GM18909 (cell line): Measurements from ENCODE around the gene ATG5.
"Not testable (repeated sequence)": the region's sequence is repeated elsewhere in the genome, so short reads cannot be mapped to it uniquely, and the experiment has no call there.

ENCODE experiments used
- ATAC-seq: cut with Tn5 transposase; IDR thresholded peaks from one replicate; pipeline ENCODE4 v1.9.1; 2021; ENCODE audit warnings: mild to moderate bottlenecking; ENCODE audit not compliant: unreplicated experiment, poor library complexity

ATG5 gene

DNA sequence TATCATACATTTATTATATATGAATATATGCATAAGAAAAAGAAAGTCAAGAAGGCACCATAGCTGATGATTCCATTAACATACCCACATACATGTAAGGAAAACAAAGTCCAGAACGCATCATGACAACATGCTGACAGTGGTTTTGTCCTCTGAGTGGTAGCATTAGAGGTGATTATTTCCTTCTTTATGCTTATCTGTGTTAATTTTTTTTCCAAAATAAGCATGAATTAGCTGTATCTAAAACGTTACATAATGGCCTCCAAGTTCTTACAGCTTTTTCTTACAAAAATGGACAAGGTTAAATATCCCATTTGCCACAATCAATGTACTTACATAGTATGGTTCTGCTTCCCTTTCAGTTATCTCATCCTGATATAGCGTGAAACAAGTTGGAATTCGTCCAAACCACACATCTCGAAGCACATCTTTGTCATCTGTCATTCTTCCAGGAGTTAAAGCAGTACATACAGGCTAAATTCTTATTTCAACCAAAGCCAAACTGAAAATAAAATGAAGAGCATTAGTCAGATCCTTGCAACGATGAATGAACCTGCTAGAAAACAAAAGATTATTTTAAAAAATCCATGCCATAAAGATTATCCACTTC, 9.7 kb downstream of the ATG5 start:
- no peak for ATAC-seq

DNA sequence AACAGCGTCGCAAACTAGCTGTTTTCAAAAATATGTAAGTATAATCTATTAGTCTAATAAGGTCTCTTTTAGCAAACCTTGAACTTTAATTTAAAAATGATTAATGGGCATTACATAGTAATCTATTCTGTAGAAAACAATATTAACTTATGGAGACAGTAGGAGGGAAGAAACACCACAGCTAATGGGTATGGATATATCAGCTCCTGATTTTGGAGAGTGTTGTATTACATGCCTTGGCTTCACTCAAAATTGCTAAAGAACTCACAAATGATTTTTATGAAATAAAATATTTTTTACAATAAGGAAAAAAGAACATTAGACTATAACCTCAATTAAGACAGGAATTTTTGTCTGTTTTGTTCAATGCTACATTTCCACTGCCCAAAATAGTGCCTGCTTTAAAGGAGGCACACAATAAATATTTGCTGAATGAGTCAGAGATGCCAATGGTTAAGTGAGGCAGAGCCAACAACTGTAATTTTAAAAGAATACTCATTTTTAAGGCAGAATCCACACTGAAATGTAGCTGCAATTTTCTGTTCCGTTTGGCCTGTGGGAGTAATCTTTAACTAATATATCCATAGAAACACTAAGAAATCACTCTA, 15.7 kb downstream of the ATG5 start:
- no peak for ATAC-seq

DNA sequence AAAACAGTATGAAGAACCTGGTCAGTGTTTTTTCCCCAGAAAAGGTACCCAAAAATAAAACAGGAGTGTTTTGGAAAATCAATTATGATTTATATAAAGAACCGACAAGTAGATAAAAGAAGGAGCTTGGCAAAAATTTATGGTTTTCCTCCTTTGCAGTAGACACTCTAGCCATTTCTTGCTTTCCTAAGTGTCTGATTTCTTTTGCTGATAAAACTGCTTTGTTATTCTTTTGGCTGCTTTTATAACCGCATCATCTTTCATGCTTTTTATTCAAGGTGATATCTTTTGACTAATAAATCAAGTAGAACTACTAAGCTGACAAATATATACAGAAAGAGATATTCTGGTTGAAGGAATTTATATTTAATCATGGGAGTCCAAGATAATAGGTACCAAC, 16.6 kb downstream of the ATG5 start:
- no peak for ATAC-seq

GRCh38 chr6:106305740-106306139, 19.8 kb downstream of the ATG5 start:
- ATAC-seq = no peak

DNA sequence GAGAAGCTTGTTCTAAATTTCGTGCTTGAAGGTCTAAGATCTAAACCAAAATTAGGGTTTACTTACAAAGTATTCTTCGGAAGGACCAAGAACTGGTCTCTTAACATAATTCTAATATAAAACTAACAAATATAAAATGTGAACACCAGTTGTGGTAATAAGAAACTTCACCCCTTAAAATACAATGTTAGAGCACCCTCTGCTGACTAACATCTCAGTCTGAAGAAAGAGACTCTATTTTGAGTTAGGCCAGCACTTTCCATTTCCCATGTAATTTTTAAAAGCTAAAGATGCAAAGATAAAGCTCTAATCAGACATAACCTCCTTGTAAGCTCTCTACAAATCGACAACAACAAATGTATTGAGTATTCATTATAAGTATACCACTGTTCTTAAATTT, 24.6 kb downstream of the ATG5 start:
- no peak for ATAC-seq

- ATAC-seq = no peak
Measured at GRCh38 chr6:106300020-106300780, 25.4 kb downstream of the ATG5 start.

GRCh38 chr6:106293116-106293515, 32.4 kb downstream of the ATG5 start:
- no peak for ATAC-seq

- no peak for ATAC-seq
Measured at GRCh38 chr6:106290954-106291353, 34.6 kb downstream of the ATG5 start.

DNA sequence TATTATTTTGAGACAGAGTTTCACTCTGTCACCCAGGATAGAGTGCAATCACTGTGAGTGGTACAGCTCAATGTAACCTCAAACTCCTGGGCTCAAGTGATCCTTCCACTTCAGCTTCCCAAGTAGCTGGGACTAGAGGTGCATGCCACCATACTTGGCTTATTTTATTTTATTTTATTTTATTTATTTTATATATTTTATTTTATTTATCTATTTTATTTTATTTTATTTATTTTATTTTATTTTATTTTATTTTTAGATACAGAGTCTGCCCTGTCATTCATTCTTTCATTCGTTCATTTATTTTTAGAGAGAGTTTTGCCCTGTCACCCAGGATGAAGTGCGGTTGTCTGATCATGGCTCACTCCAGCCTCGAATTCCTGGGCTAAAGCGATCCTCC, 35.5 kb downstream of the ATG5 start:
- no peak for ATAC-seq

GRCh38 chr6:106287215-106287614, 38.3 kb downstream of the ATG5 start:
- ATAC-seq = no peak

GRCh38 chr6:106286746-106287145, 38.8 kb downstream of the ATG5 start:
- ATAC-seq = no peak

- ATAC-seq = no peak
Measured at GRCh38 chr6:106283481-106283880, 42.1 kb downstream of the ATG5 start.

- ATAC-seq = no peak
Measured at GRCh38 chr6:106281661-106282060, 43.9 kb downstream of the ATG5 start.

- no peak for ATAC-seq
Measured at GRCh38 chr6:106281088-106281487, 44.5 kb downstream of the ATG5 start.

DNA sequence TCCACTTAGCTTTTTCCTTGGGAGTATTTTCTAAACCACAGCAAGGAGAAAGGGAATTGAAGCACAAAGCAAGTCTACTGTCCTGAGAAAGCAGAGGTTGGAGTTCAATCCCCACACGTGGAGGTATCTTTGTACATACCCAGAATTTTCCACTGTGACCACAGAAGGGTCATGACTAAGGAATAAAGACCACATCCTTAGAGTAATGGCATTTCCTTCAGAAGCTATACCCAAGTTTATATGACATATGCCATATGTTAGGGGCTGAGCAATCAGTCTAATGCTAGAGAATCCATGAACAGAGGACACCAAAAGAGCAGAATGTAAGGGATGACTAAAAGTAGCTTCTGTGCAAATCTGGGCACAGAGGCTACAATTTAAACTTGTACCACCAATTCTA, 46.4 kb downstream of the ATG5 start:
- no peak for ATAC-seq

DNA sequence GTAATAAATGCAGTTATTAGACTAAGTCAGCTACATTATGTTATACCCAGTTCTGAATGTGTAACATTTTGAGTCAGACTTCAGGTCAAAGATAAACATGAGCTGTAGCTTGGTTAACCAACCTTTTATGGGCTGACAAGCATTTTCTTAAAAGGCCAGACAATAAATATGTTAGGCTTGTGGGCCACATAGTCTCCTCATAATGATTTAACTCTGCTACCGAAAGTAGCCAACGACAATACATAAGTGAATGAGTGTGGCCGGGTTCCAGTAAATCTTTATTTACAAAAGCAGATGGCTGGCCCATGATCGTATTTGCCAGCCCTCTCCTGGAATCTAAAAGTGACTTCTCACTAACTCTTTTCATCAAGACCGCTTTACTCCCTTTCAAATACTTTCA, 49.9 kb downstream of the ATG5 start:
- ATAC-seq = no peak

- ATAC-seq = no peak
Measured at GRCh38 chr6:106273087-106273486, 52.5 kb downstream of the ATG5 start.

- no peak for ATAC-seq
Measured at GRCh38 chr6:106272287-106272686, 53.3 kb downstream of the ATG5 start.

GRCh38 chr6:106270414-106270813, 55.1 kb downstream of the ATG5 start:
- ATAC-seq = no peak

DNA sequence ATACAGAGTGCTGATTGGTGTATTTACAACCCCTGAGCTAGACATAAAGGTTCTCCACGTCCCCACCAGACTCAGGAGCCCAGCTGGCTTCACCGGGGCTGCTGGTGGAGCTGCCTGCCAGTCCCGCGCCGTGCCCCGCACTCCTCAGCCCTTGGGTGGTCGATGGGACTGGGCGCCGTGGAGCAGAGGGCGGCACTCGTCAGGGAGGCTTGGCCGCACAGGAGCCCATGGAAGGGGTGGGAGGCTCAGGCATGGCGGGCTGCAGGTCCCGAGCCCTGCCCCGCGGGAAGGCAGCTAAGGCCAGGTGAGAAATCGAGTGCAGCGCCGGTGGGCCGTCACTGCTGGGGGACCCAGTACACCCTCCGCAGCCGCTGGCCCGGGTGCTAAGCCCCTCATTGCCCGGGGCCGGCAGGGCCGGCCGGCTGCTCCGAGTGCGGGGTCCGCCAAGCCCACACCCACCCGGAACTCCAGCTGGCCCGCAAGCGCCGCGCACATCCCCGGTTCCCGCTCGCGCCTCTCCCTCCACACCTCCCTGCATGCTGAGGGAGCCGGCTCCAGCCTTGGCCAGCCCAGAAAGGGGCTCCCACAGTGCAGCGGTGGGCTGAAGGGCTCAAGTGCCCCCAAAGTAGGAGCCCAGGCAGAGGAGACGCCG, 56.2 kb downstream of the ATG5 start:
- ATAC-seq = not testable (repeated sequence)

GRCh38 chr6:106268500-106268899, 57.1 kb downstream of the ATG5 start:
- ATAC-seq = not testable (repeated sequence)
